RWPE2 (cell line): ENCODE data around the gene MRPS34.

Experiments
- ATAC-seq: fragments of 200-7000 bp; cut with Tn5 transposase; 3 replicates; pipeline ENCODE4 v1.9.1; 2021; ENCODE audit warnings: low read depth
- DNase-seq: peaks from one replicate; pipeline ENCODE4 v3.0.0-alpha.2; 2020; ENCODE audit warnings: low spot score
- H3K27ac ChIP-seq: fragments of 450-650 bp; 2 replicates; pipeline ENCODE4 v1.5.1; 2017; ENCODE audit warnings: mild to moderate bottlenecking; ENCODE audit not compliant: poor library complexity, severe bottlenecking
- H3K27me3 ChIP-seq: fragments of 250-450 bp; sonication (Bioruptor Pico); 2 replicates; pipeline ENCODE4 v1.5.1; 2021; ENCODE audit warnings: mild to moderate bottlenecking, moderate library complexity; ENCODE audit not compliant: insufficient read depth, poor library complexity, severe bottlenecking
- H3K36me3 ChIP-seq: fragments of 250-450 bp; sonication (Bioruptor Pico); 2 replicates; pipeline ENCODE4 v1.5.1; 2020; ENCODE audit warnings: low read depth, mild to moderate bottlenecking, moderate library complexity
- H3K4me1 ChIP-seq: fragments of 250-450 bp; sonication (Bioruptor Pico); 2 replicates; pipeline ENCODE4 v1.5.1; 2021; ENCODE audit warnings: mild to moderate bottlenecking, moderate library complexity; ENCODE audit not compliant: insufficient read depth, poor library complexity, severe bottlenecking
- H3K4me3 ChIP-seq: fragments of 250-450 bp; sonication (Bioruptor Pico); 2 replicates; pipeline ENCODE4 v1.5.1; 2021; ENCODE audit warnings: mild to moderate bottlenecking, moderate library complexity; ENCODE audit not compliant: severe bottlenecking
- H3K9me3 ChIP-seq: fragments of 250-450 bp; sonication (Bioruptor Pico); 2 replicates; pipeline ENCODE4 v1.5.1; 2021; ENCODE audit warnings: mild to moderate bottlenecking, moderate library complexity; ENCODE audit not compliant: severe bottlenecking
- TF ChIP-seq, protein P1 (sequence below): fragments of 450-650 bp; IDR thresholded peaks from one replicate; pipeline ENCODE4 v1.5.1; 2017; ENCODE audit warnings: mild to moderate bottlenecking, moderate library complexity; ENCODE audit not compliant: poor library complexity, severe bottlenecking

Gene MRPS34

DNA sequence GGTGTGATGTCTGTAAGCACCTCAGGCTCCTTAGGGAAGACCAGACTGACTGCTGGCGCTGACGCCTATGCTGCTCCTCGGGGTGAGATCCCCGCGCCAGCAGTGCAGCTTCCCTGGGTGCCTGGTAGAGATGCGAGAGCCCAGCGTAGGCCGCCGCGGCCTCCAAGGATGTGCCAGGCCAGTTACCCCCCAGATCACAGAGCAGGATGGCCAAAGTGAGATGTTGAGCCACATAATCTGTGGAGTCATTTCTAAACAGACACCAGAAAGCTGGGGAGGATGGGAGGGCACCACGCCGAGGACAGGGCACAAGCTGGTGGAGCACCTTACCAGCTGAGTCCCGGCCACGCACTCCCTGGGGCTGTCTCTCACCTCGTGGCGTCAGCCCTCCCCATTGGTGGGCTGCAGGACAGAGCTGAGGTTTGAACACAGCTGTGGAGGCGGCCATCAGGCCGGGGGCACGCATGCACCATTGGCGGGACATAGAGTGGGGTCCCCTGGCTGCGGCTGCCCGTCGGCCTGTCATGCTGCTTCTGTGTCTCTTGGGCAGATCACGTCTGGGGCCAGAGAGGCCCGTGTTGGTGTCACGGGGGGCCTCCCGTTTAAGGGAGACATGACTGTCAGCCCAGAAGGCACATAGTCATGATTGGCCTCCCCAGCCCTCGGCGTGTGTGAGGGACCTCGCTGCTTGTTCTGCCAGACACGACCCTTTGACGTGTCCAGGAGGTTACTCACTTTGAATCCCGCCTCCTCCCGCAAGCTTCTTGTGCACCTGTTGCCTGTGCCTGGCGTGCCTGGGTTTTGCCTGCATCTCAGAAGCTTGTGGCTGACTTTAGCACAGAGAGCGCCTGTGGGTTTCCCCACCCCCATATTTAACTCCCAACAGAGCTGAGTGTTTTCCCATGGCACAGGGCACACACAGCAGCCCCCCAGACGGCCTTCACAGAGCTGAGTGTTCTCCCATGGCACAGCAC, 45.0 kb downstream of the MRPS34 start:
- no peak overlapping the region for H3K27ac ChIP-seq
- DNase-seq (no peak), ATAC-seq (no peak)
- H3K27me3 ChIP-seq: no peaks in the 10 kb centered on the region
- no peak overlapping the region for H3K4me3 ChIP-seq
- H3K36me3 ChIP-seq: peaks cover 16% of the 10 kb centered on the region
- TF ChIP-seq, protein P1, sequence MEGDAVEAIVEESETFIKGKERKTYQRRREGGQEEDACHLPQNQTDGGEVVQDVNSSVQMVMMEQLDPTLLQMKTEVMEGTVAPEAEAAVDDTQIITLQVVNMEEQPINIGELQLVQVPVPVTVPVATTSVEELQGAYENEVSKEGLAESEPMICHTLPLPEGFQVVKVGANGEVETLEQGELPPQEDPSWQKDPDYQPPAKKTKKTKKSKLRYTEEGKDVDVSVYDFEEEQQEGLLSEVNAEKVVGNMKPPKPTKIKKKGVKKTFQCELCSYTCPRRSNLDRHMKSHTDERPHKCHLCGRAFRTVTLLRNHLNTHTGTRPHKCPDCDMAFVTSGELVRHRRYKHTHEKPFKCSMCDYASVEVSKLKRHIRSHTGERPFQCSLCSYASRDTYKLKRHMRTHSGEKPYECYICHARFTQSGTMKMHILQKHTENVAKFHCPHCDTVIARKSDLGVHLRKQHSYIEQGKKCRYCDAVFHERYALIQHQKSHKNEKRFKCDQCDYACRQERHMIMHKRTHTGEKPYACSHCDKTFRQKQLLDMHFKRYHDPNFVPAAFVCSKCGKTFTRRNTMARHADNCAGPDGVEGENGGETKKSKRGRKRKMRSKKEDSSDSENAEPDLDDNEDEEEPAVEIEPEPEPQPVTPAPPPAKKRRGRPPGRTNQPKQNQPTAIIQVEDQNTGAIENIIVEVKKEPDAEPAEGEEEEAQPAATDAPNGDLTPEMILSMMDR: no peak
- H3K9me3 ChIP-seq: no peaks in the 10 kb centered on the region
- peaks cover 5% of the 10 kb centered on the region for H3K4me1 ChIP-seq

DNA sequence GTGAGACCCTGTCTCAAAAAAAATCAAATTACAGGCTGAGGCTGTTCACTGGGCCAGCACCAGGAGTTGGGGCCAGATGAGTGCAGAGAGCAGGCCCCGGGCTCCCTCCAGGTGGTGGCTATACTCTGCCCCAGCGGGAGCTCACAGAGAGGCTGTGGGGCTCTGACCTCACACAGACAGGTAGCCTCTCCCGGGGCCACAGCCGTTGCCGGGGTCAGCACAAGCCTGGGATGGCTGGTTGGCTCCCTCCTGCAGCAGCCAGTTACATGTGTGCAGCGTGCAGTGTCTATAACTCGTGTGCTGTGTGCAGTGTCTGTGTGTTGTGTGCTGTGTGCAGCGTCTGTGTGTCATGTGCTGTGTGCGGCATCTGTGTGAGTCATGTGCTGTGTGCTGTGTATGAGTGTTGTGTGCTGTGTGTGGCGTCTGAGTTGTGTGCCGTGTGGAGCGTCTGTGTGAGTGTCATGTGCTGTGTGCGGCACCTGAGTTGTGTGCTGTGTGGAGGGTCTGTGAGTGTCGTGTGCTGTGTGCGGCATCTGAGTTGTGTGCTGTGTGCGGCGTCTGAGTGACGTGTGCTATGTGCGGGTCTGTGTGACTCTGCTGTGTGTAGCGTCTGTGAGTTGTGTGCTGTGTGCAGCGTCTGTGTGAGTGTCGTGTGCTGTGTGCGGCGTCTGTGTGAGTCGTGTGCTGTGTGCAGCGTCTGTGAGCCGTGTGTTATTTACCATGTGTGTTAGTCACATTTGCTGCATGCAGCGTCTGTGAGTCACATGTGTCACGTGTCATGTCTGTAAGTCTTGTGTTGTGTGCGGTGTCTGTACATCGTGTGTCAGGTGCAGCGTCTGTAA, 46.1 kb downstream of the MRPS34 start:
- Histone ChIP-seq H3K27ac (no peak overlapping the region), H3K4me3 (no peak overlapping the region), H3K4me1 (peaks cover 13% of the 10 kb centered on the region), H3K9me3 (no peaks in the 10 kb centered on the region), H3K27me3 (no peaks in the 10 kb centered on the region), H3K36me3 (peaks cover 16% of the 10 kb centered on the region; the same call in 1 of the 2 replicates)
- DNase-seq (no peak), ATAC-seq (no peak)
- TF ChIP-seq, protein P1: no peak

DNA sequence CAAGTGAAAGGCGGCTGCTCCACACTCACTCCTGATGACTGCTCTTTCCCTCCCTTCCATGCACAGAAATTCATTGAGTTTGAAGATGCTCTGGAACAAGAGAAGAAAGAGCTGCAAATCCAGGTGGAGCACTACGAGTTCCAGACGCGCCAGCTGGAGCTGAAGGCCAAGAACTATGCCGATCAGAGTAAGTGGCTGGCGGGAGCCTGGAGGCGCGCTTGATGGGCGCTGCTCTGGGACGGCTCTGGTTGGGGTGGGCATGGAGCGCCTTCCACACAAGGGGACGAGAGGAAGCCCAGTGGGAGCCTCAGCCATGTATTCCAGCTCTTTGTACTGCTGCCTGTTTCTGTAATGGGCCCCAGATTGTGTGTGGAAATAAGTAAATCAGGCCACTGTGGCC, 48.4 kb downstream of the MRPS34 start:
- peaks cover 11% of the 10 kb centered on the region; the same call in 1 of the 2 replicates for H3K36me3 ChIP-seq
- H3K27ac ChIP-seq: no peak overlapping the region
- no peaks in the 10 kb centered on the region for H3K27me3 ChIP-seq
- TF ChIP-seq, protein P1: no peak
- H3K4me3 ChIP-seq: no peak overlapping the region
- H3K4me1 ChIP-seq: peaks cover 17% of the 10 kb centered on the region
- DNase-seq (no peak), ATAC-seq (no peak)
- H3K9me3 ChIP-seq: no peaks in the 10 kb centered on the region

DNA sequence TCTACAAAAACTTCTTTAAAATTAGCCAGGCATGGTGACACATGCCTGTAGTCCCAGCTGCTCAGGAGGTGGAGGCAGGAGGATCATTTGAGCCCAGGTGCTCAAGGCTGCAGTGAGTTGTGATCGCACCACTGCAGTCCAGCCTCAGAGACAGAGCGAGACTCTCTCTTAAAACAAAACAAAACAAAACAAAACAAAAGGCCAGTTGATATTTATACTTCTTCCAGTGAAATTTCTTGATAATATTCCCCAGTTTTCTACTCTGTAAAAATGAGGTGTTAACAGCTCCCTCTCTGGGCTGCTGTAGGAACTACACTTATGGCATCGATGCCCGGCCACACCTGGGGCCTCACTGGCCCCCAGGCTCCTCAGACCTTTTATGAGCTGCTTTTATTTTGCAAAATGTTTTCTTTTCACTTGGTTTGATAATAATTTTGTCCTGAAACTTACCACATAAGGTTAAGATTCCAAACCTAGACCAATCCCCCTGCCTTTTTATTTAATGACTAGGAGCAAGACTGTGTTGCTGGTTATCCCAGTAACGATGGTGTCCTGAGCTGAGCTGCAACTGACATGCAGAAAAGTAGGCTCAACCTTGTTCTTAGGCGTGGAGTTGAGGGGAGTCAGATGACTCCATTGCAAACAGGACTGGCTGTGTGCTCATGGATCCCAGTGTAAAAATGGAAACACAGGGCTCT, 49.3 kb downstream of the MRPS34 start:
- DNase-seq (no peak), ATAC-seq (no peak)
- Histone ChIP-seq H3K27me3 (no peaks in the 10 kb centered on the region), H3K27ac (no peak overlapping the region), H3K4me1 (peaks cover 17% of the 10 kb centered on the region), H3K4me3 (no peak overlapping the region), H3K36me3 (peaks cover 11% of the 10 kb centered on the region; the same call in 1 of the 2 replicates), H3K9me3 (no peaks in the 10 kb centered on the region)
- TF ChIP-seq, protein P1: peak; percentile 75
